ENCODE measurements around the gene CPNE7.

GRCh38 chr16:89572485-89573205 is 2.9 kb upstream of the CPNE7 start:
- TF ChIP-seq CTCF (IDR thresholded peaks at IDR 0.05) (no peak), POLR2AphosphoS5 (IDR thresholded peaks at IDR 0.05) (no peak), POLR2A (IDR thresholded peaks at IDR 0.05) (no peak)
